NCI-H2171 (cell line): Measurements from ENCODE around the gene RFTN1.

Experiments used
- DNase-seq: peaks from one replicate; lab custom pipeline; 2025; lab: John Stamatoyannopoulos, UW

The RFTN1 gene, protein sequence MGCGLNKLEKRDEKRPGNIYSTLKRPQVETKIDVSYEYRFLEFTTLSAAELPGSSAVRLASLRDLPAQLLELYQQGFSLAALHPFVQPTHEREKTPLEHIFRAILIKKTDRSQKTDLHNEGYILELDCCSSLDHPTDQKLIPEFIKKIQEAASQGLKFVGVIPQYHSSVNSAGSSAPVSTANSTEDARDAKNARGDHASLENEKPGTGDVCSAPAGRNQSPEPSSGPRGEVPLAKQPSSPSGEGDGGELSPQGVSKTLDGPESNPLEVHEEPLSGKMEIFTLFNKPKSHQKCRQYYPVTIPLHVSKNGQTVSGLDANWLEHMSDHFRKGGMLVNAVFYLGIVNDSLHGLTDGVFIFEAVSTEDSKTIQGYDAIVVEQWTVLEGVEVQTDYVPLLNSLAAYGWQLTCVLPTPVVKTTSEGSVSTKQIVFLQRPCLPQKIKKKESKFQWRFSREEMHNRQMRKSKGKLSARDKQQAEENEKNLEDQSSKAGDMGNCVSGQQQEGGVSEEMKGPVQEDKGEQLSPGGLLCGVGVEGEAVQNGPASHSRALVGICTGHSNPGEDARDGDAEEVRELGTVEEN

DNA sequence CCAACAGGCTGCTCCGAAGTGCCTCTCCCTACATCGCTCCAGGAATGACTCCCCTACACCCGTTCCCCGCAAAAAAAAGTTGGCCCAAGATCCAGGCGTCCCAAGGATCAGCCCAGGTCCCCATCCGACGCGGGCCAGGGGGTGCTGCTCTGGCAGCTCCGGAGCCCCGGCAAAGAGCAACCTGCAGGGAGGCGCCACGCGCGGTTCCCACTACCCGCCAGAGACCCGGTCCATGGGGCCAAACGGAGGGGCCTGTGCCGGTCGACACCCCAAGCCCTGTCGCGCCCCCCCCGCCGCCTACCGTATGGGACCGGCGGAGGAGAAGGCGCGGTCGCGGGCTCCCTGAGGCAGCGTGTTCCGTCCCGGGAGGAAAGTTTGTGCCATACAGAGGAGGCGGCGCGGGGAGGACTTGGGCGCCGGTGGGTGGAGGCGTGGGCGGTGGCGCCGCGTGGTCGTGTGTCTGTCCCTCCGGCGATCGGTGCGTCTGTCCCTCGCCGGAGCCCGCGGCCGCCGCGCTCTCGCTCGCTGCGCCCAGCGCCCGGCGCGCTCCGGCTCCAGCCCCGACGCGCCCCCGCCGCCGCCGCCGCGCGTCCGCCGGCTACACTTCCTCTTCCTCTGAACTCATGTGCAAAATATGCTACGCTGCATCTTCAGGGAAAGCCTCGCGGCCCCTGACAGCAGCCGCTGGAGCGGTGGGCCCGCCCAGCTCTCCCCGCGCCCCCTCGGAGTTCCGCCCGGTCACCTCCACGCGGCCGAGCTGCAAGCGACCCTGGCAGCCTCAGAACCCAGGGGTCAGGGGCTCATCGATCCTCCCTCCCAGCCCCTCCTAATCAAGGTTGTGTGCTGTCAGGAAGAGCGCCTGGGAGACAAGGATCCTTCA, at the start of gene RFTN1:
Gene RFTN1, minus strand, starts transcription at position 559 of the 880 bp plus-strand sequence. CDS start 19,830 bp downstream, outside the sequence.
- no peak for DNase-seq

DNA sequence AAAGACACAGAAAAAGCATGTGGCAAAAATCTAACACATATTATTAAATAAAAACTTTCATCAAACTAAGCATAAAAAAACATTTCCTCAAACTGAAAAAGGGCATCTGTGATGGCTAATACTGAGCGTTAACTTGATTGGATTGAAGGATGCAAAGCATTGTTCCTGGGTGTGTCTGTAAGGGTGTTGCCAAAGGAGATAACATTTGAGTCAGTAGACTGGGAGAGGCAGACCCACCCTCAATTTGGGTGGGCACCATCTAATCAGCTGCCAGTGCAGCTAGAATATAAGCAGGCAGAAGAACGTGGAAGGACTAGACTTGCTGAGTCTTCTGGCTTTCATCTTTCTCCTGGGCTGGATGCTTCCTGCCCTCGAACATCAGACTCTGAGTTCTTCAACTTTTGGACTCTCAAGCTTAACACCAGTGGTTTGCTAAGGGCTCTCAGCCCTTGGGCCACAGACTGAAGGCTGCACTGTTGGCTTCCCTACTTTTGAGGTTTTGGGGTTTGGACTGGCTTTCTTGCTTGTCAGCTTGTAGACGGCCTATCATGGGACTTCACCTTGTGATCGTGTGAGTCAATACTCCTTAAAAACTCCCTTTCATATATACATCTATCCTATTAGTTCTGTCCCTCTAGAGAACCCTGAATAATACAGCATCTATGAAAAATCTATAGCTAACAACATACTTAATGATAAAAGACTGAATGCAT, 46.3 kb upstream of the RFTN1 start:
- DNase-seq, result no peak

DNA sequence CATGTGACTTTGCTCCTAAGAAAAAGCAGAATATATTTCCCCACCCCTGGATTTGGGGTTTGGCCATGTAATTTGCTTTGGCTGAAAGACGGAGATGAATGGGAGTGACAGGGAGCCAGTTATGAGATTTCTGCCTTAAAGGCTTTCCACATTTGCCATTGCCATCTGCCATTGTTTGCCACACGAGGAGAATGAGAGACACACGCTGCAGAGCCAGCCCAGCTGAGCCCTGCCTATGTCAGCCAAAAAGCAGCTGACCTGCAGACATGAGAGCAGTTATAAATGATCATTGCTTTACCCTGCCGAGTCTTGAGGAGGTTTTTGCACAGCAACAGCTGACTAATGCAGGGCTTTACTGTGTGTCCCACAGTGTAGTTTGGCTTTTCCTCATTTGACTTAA, 40.6 kb upstream of the RFTN1 start:
- no peak for DNase-seq

DNA sequence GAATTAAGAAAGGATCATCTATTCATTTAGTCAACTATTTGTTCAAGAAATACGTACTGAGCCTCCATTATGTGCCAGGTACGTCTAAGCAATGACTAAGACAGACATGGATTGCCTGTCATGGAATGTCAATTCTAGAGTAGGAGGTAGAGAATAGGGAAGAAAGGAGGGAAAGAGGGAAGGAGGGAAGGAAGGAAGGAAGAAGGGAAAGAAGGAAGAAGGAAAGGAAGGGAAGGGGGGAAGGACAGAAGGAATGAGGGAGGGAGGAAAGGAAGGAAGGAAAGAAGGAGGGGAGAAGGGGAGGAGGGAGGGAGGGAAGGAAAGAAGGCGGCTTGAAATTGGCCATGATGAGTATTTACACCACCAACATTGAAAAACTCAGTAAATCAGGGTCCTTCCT, 39.3 kb upstream of the RFTN1 start:
- DNase-seq, result no peak

DNA sequence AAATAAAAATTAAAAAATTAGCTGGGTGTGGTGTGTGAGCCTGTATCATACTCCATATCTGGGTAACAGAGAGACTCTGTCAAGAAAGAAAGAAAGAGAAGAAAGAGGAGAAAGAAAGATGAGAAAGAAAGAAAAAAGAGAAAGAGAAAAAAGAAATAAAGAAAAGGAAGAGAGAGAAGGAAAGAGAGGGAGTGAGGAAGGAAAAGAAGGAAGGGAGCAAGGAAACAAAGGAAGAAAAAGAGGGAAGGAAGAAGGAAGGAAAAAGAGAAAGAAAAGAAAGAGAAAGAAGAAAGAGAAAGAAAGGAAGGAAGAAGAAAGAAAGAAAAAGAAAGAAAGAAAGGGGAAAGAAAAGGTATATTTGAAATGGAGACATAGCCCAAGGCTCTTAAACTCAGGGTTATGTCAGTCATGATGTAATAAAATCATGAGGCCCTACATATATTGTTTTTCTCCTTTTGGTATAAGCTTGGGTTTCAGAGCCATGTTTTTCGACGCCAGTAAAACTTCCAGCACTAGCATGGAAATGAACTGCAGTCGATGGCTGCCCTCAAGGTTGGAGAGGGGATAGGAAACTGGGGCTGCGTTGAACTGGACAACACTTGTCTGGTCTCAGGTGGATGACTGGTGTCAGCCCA, 38.0 kb upstream of the RFTN1 start:
- DNase-seq, result no peak

DNA sequence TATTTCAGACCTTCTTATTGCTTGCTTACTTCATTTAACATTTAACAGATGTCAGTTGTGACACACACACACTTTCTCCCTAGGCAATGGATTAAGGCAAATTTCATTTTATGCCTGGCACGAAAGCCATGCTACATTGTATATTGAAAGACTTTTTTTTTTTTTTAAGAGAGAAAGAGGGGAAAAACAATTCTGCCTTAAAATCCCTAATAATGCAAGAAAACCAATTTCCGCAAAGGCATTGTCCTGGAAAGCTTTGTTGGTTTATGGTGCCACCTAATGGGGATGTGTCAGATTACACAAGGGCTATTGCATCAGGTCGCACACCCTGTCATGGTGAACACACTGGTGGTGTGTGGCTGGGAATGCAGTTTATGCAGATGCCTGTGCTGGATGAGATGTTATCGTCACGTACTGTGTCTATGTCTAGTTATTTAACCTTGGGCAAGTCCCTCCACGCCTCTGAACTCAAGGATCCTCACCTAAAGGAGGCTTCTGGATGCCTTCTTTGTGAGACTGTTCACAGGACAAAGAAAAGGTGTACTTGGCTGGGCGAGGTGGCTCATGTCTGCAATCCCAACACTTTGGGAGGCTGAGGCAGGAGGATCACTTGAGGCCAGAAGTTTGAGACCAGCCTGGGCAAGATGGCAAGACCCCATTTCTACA, 37.3 kb upstream of the RFTN1 start:
- peak; percentile 58 for DNase-seq

DNA sequence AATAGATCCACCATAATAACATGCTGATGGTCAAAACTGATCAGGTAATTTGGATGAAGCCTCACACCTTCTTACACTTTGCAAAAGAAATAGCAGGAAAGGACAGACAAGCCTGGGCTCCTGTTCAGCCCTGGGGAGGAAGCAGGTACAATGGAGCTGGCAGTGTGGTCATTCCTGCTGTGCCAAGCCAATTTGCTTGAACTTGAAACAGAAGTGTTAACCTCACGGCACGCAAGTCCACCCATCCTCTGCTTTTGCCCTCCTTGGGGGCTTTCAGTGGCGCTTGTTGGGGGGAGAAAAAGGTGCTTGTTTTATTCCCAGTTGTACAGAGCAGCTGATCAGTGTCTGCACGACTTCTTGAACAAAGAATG, 36.8 kb upstream of the RFTN1 start:
- no peak for DNase-seq

DNA sequence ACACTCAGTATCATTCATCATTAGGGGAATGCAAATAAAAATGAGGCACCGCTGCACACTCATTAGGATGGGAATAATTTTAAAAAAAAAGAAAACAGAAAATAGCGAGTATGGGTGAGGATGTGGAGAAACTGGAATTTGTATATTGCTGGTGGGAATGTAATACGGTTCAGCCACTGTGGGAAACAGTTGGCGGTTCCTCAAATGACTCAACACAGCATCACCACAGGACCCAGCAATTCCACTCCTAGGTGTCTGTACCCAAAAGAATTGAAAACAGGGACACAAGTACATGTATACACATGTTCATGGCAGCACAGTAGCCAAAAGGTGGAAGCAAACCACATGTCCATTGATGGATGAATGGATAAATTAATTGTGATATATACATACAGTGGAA, 35.2 kb upstream of the RFTN1 start:
- no peak for DNase-seq

DNA sequence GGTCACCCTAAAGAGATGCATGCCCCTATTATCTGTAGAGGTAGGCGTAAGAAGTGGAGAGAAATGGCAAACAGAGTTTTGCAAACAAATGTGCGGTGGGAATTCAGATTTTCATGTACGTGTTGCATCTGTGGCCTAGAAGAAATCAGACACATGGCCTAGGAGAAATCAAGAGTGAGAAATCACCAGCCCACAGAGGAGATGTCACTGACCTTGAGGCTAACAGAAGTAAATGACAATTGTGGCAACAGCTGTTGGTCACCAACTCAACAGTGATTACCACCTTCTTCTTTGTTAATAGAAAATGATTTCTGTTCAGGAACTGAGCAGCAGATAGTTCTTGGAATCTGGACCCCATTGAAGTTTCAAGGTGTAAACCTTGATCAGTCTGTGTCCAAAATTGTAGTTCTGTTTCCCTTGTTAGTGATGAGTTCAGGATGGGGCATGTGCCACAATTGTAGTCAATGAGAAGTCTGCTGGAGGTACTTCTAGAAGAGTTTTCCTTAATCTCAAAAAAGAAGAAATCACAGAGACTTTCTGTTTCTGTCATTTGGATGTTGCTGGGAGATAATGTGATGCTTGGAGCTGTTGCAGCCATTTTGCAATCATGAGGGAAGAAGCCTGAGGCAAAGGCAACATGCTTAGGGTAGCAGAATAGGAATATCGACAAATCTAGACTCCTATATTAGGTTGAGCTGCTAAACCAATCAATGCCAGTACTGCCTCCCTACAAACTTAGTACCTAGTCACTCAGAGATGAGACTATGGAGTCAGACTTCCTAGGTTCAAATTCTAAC, 34.3 kb upstream of the RFTN1 start:
- DNase-seq, result no peak

DNA sequence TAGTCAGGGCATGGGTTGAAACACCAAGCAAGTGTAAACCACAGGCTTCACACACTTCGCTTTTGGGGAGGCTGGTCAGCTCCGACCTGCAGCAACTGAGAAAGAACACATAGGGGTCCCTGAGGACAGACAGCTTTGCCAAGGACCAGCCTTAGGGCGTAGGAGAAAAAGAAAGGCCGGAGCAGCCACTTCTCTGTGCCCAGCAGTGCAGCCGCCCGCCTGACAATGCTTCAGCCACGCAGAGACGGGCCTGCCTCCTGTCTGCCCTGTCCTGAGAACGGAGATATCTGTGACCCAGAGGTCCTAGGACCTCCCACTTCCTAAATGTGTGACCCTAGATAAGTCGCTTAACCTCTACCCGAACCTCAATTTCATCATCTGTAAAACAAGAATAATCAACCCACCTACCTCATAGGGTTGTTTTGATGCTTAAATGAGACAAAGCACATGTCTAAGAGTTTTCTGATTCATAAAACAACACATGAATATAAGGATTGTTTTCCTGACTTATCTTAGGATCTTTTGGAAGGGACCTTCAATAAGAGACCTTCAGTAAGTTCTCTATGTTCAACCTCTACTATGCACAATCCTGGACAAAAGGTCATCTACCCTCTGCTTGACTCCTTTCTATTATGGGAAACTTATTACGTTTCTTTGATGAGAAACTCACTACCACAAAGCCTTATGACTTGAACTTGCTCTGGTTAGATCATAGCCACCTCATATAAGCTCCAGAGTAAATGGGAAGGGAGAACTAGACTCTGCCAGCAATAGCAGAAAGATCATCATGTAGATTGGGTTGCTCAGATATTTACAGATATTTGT, 32.9 kb upstream of the RFTN1 start:
- DNase-seq, result no peak

DNA sequence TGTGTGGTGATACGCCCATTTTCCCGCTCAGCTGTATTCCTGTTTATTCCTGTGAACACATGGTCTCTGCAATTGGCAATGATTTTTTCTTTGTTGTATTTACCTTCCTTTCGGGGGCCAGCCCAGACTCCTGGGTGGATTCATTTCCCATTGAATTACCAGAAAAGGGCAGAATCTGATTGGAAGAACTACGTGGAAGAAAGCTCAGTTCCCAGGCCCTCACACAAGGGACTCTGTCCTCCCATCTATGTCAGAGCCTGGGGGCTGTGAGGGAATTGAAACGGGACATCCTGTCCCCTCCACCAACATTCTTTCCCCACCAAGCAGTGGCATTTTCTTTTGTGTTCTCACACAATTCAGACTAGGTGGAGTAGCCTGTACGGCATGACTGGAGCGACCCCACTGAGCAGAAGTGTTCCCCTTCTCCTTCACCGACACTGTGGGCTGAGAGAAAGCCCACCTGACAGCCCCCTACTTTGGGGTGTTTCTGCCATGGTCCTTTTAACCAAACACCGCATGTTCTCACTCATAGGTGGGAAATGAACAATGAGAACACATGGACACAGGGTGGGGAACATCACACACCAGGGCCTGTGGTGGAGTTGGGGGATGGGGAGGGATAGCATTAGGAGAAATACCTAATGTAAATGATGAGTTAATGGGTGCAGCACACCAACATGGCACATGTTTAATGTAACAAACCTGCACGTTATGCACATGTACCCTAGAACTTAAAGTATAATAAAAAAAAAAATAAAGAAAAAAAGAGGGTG, 32.1 kb upstream of the RFTN1 start:
- no peak for DNase-seq

DNA sequence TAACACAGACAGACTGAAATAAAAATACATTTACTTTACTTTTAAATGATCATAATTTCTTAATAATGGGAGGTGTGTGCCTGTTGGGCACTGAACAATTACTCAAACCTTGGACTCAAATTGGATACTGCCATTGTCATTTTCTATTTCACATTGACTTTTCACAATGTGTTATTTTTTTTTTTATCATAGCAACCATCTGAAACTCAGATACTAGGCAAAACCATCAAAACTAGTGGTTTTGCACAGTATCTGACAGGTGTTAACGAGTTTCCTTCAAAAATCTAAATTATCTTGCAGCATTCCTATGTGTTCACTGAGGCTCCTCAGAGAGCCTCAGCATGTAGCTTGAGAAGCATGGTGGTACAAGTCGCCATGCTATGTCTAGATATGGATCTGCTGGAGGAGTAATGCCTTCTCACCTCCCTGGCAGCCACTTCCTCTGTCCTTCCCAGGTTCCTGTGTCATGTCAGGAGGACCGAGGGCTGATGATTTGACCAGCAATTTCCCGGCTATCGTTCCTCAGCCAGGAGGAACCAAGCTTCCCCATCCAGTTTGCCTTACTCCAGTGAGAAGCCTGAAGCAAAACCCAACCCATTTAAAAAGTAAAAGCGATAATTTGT, 29.9 kb upstream of the RFTN1 start:
- no peak for DNase-seq

DNA sequence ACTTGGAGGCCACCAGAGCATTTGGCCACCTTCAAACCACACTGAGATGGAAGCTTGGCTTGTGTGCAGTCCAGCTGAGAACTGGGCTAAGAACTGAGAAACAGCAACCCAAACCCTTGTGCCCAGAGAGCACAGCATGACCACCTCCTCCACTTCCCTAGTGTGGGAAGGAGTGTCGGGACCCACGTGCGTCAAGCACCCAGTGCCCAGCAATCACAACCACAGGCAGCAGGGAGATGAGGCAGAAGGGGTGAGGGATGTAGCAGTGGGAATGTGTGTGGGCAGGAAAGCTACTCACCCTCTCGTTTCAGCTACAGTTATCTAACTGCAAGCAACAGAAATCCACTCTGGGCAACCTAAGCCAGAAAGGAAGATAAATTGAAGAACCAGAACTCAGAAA, 25.0 kb upstream of the RFTN1 start:
- DNase-seq, result no peak

DNA sequence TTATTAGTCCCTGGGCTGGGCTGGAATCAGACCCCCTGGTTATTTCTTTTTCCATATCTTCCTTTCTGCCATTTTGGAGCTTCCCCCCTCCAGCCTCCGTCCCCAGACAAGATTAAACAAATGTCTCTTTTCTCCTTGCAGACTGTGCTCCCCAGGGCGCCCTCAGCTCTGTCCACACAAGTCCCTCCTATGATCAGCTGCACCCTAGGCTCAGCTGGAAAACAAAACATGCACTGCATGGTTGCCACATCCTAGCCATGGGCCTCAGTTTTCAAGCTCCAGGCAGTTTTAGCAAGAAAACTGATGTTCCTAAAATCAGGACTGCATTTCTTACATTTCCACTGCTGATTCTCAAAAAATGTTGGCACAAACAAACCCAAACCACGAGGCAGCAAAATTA, 23.5 kb upstream of the RFTN1 start:
- no peak for DNase-seq

DNA sequence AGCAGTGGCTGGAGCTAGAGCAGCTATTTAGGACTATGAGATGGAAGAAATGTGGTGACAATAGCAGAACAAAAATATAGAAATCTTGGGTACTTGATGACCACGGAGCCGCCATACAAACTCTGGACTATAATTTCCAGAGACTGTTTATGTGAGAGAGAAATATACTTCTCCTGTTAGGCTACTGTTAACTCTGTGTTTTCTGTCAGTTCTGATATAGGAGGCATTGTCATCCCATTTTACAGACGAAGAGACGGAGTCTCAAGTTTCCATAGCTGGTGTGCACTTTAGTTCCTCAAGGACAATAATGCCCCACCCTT, 22.8 kb upstream of the RFTN1 start:
- DNase-seq, result no peak

DNA sequence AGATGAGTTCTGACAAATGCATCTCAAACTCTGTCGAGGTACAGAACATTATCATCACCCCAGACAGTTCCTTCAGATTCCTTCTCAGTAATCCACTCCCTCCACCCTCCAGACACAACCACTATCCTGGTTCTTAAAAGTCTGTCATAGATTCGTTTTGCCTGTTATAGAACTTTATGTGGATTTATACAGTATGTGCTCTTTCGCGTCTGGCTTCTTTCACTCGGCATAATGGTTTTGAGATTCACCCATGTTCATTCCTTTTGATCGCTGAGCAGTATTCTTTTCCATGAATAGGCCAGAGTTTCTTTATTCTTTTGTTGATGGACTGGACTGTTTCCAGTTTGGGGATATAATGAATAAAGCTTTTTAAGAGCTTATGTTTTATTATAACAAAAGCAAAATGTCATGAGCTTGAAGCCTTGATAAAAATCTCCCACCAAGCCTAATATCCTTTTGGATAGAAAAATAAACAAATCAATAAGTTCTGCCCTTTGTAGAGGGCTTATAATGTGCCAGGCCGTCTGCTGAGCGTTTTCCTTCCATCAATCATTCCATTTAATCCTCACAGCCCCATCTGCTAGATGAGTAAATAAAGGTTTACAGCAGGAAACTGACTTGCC, 21.3 kb upstream of the RFTN1 start:
- DNase-seq, result no peak

DNA sequence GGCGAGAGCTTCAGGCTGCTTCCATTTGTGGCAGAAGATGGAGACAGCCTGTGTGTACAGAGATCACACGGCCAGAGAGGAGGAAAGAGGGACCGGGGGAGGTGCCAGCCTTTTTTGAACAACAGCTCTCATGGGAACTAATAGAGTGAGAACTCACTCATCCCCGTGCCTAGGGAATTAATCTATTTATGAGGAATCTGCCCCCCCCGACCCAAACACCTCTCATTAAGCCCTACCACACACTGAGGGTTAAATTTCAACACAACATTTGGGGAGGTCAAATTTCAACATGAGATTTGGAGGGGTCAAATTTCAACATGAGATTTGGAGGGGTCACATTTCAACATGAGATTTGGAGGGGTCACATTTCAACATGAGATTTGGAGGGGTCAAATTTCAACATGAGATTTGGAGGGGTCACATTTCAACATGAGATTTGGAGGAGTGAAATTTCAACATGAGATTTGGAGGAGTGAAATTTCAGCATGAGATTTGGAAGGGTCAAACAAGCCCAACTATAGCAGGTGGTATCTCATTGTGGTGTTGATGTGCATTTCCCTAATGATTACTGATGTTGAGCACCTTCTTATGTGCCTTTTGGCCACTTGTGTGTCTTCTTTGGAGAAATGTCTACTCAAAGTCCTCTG, 20.6 kb upstream of the RFTN1 start:
- DNase-seq, result peak; percentile 91
